Lower leg skin (tissue), 3 donors: Measurements from ENCODE around the gene SLC38A6.

Experiments
- POLR2A ChIP-seq, 2 donors: fragments of 450-650 bp; IDR thresholded peaks; one replicate each; pipeline ENCODE4 v1.6.1; 2016 to 2017; ENCODE audit warnings: antibody characterized with exemption in 2 of 2, mild to moderate bottlenecking in 1 of 2, moderate library complexity in 1 of 2
- TF ChIP-seq, protein P1 (sequence below), 3 donors: fragments of 450-650 bp; IDR thresholded peaks; one replicate each; pipeline ENCODE4 v1.5.1; 2016; ENCODE audit warnings: antibody characterized with exemption in 3 of 3, mild to moderate bottlenecking in 3 of 3, moderate library complexity in 2 of 3

DNA sequence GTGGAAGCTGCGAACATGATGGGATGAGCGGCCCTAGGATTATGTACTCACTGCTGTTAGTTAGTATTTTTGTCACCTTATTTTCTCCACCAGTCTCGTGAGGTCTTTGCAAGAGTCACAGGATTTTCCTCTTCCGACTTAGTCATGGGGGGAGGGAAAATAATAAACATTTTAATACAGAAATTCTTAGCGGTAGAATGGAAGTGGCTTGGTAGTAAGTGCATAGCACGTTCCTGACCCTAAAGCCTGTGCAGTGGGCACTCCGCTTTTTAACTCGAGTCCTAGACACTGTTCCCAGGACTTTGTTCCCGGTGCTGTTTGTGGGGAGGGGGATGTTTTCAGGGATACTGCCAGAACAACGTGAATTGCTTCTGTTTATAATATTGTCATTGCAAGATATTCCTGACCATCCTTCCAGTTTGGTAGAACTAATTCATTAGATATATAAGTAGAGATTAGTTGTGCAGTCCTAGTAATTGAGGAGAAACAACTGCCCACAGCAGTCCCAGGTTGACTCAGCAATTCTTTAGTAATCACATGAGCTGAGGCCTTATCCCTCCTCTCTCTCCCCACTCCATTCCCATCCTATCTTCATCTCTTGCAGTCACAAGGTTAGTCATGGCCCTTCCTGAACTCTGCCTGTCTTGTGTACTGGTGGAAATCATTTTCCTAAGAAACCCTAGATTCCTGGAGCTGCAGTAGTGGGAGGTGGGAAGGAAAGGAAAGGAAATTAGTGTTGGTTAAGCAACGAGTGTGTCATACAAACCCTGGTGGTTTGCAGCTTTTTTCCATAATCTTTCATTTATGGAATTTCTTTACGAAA, 799 bp downstream of the SLC38A6 start:
- TF ChIP-seq, protein P1, sequence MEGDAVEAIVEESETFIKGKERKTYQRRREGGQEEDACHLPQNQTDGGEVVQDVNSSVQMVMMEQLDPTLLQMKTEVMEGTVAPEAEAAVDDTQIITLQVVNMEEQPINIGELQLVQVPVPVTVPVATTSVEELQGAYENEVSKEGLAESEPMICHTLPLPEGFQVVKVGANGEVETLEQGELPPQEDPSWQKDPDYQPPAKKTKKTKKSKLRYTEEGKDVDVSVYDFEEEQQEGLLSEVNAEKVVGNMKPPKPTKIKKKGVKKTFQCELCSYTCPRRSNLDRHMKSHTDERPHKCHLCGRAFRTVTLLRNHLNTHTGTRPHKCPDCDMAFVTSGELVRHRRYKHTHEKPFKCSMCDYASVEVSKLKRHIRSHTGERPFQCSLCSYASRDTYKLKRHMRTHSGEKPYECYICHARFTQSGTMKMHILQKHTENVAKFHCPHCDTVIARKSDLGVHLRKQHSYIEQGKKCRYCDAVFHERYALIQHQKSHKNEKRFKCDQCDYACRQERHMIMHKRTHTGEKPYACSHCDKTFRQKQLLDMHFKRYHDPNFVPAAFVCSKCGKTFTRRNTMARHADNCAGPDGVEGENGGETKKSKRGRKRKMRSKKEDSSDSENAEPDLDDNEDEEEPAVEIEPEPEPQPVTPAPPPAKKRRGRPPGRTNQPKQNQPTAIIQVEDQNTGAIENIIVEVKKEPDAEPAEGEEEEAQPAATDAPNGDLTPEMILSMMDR (IDR thresholded peaks at IDR 0.05), result no peak
- TF ChIP-seq POLR2A (IDR thresholded peaks at IDR 0.05), result no peak
